Mesothelial cell of epicardium (in vitro differentiated cells): ENCODE results near the gene SPATA24. TPM values are rescaled to one million over a fixed set of nuclear protein-coding genes. Genes with fewer than 3 reads are reported as not detected.
A peak's percentile ranks its signal among the peaks of the same experiment; 100 is the strongest.

Experiments used
- DNase-seq, 2 experiments: peaks; one replicate each; pipeline ENCODE4 v3.0.0; 2021; ENCODE audit warnings: low spot score in 2 of 2; ENCODE audit not compliant: unreplicated experiment in 2 of 2
- H3K27ac Mint-ChIP-seq: 2 replicates; pipeline ENCODE4 v1.8.0; 2021; ENCODE audit warnings: mixed read lengths
- H3K27me3 Mint-ChIP-seq: 2 replicates; pipeline ENCODE4 v1.8.0; 2021; ENCODE audit warnings: low read depth, mixed read lengths
- H3K36me3 Mint-ChIP-seq: 2 replicates; pipeline ENCODE4 v1.8.0; 2021; ENCODE audit warnings: mixed read lengths
- H3K4me1 Mint-ChIP-seq: 2 replicates; pipeline ENCODE4 v1.8.0; 2021; ENCODE audit warnings: mixed read lengths
- H3K4me3 Mint-ChIP-seq: 2 replicates; pipeline ENCODE4 v1.8.0; 2021; ENCODE audit warnings: mild to moderate bottlenecking, moderate library complexity, mixed read lengths
- H3K9me3 Mint-ChIP-seq: 2 replicates; pipeline ENCODE4 v1.8.0; 2021; ENCODE audit warnings: mixed read lengths
- total RNA-seq: library from RNA; stranded (reverse); gene quantifications from 3 replicates; pipeline ENCODE4 v1.2.1, GENCODE V29; 2021
- TF ChIP-seq, protein P1 (sequence below): fragments of 200-600 bp; sonication (generic); IDR thresholded peaks from one replicate; pipeline ENCODE4 v1.5.0; 2021; ENCODE audit warnings: antibody characterized with exemption; ENCODE audit not compliant: unreplicated experiment

SPATA24 gene
- total RNA-seq, 1 donor from 2014 or later = 4.8 TPM

GRCh38 chr5:139430015-139430414 is 26.1 kb upstream of the SPATA24 start:
- DNase-seq = no peak
- H3K36me3 Mint-ChIP-seq = peaks cover 27% of the 10 kb centered on the region
- TF ChIP-seq, protein P1, sequence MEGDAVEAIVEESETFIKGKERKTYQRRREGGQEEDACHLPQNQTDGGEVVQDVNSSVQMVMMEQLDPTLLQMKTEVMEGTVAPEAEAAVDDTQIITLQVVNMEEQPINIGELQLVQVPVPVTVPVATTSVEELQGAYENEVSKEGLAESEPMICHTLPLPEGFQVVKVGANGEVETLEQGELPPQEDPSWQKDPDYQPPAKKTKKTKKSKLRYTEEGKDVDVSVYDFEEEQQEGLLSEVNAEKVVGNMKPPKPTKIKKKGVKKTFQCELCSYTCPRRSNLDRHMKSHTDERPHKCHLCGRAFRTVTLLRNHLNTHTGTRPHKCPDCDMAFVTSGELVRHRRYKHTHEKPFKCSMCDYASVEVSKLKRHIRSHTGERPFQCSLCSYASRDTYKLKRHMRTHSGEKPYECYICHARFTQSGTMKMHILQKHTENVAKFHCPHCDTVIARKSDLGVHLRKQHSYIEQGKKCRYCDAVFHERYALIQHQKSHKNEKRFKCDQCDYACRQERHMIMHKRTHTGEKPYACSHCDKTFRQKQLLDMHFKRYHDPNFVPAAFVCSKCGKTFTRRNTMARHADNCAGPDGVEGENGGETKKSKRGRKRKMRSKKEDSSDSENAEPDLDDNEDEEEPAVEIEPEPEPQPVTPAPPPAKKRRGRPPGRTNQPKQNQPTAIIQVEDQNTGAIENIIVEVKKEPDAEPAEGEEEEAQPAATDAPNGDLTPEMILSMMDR = no peak
- H3K4me3 Mint-ChIP-seq = no peak overlapping the region
- H3K9me3 Mint-ChIP-seq = no peaks in the 10 kb centered on the region
- no peaks in the 10 kb centered on the region for H3K27me3 Mint-ChIP-seq
- no peaks in the 10 kb centered on the region for H3K4me1 Mint-ChIP-seq
- H3K27ac Mint-ChIP-seq = no peak overlapping the region

DNA sequence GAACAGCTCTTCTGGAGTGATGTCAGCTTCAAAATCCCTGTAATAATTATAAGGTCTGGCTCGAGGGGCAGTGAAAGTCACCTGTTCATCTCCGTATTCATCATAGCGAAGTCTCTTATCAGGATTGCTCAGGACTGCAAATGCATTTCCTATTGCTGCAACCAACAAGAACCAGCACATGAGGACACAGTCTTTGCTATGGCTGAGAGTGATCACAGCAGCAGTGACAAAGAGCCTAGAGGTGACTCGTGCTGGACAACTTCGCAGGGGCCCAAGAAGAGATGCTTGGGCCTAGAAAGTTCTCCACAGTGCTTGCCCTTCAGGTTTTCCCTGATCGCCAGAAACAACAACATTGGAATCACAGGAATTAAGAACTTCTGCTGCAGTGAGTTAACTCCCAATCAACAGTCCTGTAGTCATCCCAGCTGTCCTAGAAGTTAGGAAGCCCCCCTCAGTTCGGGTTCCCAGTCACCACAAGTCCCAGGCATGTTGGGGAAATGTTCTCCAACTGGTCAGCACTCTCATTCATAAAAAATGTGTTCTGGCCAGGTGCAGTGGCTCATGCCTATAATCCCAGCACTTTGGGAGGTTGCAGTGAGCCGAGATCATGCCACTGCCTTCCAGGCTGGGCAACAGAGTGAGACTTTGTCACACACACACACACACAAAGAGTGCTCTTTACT is 22.5 kb upstream of the SPATA24 start:
- H3K36me3 Mint-ChIP-seq = peaks cover 36% of the 10 kb centered on the region
- no peak overlapping the region for H3K4me3 Mint-ChIP-seq
- TF ChIP-seq, protein P1 = no peak
- no peaks in the 10 kb centered on the region for H3K27me3 Mint-ChIP-seq
- H3K9me3 Mint-ChIP-seq = no peaks in the 10 kb centered on the region
- H3K27ac Mint-ChIP-seq = no peak overlapping the region
- DNase-seq = no peak
- no peaks in the 10 kb centered on the region for H3K4me1 Mint-ChIP-seq

- TF ChIP-seq, protein P1 = no peak
- DNase-seq = no peak
- H3K4me1 Mint-ChIP-seq = no peaks in the 10 kb centered on the region
- H3K4me3 Mint-ChIP-seq = no peak overlapping the region
- H3K9me3 Mint-ChIP-seq = no peaks in the 10 kb centered on the region
- no peaks in the 10 kb centered on the region for H3K27me3 Mint-ChIP-seq
- H3K27ac Mint-ChIP-seq = no peak overlapping the region
- H3K36me3 Mint-ChIP-seq = peaks cover 40% of the 10 kb centered on the region
Measured at GRCh38 chr5:139425497-139425896, 21.6 kb upstream of the SPATA24 start.

GRCh38 chr5:139422307-139422893 is 18.5 kb upstream of the SPATA24 start:
- TF ChIP-seq, protein P1 = peak; percentile 38
- H3K4me1 Mint-ChIP-seq = no peaks in the 10 kb centered on the region
- no peak overlapping the region for H3K4me3 Mint-ChIP-seq
- peaks cover 40% of the 10 kb centered on the region for H3K36me3 Mint-ChIP-seq
- DNase-seq = no peak
- H3K27ac Mint-ChIP-seq = peak overlapping the region; percentile 62
- H3K9me3 Mint-ChIP-seq = no peaks in the 10 kb centered on the region
- no peaks in the 10 kb centered on the region for H3K27me3 Mint-ChIP-seq

DNA sequence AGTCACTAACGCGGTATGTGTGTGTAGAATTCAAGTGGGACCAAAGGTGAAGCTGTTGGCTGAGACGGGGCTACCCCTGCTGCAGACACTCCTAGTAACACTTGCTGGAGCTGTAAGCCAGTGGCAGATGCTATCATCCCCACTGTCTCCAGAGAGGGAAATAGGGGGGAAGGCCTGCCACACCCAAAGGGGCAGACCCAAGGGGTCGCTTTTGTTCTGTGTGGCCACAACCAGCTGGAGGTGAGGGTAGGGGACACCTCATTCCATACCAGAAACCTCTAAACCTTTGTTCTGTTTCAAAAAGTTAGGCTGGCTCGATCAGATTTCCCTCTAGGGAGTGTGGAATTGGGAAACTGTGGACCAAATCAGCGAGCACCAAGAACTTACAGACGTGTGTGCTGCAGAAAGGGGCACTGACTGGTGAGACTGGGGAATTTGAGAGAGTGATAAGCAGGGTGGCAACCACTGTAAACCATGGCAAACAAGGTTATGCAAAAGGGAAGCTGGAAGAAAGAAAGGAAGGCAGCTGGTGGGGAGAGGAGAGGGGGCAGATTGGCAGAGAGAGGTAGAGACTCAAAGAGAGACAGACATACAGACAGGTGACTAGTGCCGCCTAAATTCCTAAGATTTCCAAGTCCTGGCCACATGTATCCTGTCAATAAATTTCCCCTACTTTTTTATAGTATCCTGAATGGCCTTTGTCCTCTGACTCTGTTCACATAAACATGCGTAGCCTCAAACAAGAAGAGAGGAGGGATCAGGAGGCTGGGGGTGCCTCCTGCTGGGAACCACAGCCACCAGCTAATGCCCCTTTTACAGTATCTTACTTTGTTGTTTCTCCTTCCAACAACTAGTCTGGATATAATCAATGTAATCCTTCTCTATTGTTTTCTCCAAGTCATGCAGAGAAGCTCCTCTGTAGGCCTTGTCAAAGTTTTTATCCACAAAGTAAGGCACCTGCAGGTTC is 15.6 kb upstream of the SPATA24 start:
- H3K27ac Mint-ChIP-seq = no peak overlapping the region
- H3K4me1 Mint-ChIP-seq = no peaks in the 10 kb centered on the region
- TF ChIP-seq, protein P1 = no peak
- no peaks in the 10 kb centered on the region for H3K27me3 Mint-ChIP-seq
- no peak for DNase-seq
- H3K9me3 Mint-ChIP-seq = no peaks in the 10 kb centered on the region
- H3K36me3 Mint-ChIP-seq = peaks cover 34% of the 10 kb centered on the region
- no peak overlapping the region for H3K4me3 Mint-ChIP-seq
